NCI-H2227 (cell line): Measurements from ENCODE around the gene PRDM16.

Experiments used
- DNase-seq: peaks from one replicate; lab custom pipeline; 2025; ENCODE audit not compliant: unreplicated experiment; lab: John Stamatoyannopoulos, UW

PRDM16 gene

DNA sequence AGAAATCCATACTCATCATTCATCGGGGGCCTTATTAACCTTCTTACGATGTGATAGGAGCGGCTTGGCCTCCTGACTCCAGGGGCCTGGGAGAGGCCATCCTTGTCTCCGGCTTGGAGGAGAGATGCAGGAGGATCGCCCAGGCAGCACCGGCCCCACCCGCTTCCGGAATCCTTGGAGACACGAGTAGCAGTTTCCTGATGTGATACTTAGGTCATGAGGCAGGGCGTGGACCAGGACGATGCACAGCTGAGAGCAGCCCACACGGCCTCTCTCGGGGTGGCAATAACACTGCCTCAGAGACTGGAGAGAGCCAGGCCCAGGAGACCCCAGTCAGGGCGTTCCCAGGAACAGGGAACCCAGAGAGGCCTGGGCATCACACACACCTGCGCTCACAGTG, 221.9 kb downstream of the PRDM16 start:
- DNase-seq, result no peak

DNA sequence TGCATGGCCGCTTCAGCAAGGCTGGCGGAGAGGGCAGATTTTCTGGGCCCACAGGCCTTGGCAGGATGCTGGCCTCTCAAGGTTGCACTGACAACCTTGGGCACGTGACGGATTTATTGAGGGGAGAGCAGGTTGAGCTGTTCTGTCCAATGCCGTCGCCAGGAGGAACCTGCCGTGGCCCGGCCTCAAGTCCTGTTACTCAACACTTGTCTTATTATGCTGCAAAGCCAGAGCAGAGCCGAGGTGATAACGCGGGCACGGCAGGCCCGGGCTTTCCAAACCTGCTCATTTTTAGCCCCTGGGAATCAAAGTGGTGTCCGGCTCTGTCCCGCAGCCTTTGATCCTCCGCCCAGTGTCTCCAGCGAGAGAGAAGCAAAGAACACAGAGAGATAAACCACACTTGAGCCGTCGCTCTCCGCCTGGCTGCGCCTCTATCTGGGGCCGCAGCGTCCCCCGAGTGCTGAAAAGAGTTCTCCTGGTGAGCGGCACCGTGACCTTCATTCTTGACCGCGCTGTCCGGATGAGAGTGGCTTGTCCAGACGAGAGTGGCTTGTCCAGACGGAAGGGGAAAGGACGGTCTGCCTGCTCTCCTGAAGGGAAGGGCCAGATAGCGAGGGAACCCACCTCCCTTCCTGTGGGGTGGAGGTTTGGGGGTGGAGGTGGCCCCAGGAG, 223.2 kb downstream of the PRDM16 start:
- DNase-seq, result no peak

DNA sequence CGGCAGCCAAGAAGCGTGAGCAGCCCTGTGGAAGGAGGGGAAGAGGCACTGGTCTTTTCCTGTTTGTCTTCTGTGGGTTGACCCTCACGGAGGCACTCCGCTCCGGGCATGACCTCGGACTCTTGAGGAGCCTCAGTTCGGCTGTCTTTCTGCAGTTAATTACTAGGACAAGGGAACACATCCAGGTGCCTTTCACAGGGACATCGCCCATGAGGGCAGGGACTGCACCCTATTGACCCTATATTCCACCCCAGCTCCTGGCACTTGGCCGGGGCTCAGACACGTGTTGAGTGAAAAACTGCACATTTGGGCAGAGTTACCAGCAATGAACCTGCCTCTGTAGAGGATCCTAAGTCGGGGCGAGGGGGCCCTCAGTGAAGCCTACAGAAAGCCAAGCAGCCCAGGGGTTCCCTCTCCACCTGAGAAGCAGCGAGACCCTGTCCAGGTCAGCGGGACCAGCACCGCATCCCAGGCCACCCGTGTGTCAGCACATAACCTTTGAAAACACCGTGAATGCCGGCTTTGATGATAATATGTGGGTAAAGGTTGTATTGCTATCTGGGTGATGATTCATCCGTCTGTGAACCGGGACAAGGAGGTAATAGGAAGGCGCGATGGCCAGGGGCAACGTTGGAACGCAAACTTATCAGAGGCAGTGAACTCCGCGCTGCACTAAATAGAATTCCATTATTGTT, 224.0 kb downstream of the PRDM16 start:
- DNase-seq, result no peak

DNA sequence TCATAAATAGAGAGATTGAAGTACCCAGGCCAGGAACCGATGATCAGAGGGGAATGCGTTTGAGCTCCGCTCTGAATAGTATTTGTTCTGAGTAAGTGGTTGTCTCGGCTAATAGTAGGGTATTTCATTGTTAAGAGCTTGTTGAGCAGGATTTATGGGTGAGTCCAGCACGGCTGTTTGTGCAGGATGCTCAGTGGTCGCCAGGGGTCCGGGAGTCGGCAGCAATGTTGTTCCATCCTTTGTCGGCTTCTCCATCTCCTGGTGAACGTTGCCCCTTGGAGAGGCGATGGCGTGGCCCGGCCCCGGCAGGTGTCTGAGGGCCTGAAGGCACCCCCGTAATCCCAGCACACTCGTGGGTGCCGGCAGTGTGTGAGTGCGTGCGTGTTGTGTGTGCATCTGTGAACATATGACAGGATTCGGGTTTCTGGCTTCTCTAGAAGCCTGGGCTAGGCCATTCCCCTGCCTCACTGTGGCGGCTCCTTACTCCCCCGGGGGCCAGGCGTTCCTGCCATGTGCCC, 224.6 kb downstream of the PRDM16 start:
- DNase-seq, result peak; percentile 81

DNA sequence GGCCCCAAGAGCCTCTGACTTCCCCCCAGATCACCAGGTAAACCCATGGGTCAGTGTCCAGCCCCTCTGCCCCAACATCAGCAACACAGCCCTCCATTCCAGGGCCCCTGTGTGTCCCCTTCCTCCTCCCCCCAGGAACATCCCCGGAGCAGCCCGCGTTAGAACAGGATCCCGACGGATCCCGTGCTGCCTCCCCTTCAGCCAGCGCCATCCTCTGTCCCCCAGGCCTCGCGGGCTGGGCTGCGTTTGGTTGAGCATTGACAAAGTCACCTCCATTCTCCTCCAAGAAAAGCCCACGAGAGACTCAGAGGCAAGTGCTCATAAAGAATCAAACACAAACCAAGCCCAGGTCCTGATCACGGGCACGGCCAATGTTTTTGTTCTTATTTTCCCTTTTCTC, 225.4 kb downstream of the PRDM16 start:
- DNase-seq, result no peak

DNA sequence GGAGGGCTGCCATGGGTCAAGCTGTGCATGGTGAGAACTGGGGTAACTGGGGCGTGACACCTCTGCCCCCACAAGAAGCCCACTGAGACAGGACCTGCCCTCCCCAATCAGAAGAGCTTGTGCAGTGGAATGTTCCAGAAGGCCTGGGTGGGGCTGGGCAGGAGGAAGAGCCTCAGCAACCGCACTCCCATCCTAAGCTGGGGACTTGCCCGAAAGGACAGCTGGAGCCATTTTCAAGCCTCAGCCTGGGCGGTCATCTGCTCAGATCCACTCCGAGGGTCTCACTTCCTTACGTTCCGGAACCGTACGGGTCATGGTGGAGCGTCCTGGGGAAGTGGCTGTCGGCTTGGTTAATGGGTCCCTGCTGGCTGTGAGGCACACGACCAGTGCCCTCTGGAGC, 226.8 kb downstream of the PRDM16 start:
- no peak for DNase-seq

DNA sequence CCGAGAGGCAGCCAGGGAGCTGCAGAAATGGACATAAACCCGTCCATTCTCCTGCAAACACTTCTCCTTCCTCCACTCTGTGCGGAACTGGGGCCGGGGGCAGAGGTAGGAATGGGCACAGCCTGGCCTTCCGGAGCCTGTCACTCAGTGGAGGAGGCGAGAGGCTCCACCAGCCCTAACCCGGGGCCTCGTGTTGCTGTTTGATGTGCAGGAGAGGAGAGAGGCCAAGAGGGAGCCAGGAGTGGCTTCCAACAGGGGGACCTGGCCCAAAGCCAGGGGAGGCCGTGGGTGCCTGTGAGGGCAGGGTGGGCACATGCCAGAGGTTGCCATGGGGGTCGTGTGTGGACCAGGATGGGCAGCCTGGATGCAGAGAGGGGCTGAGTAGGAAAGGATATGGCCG, 227.3 kb downstream of the PRDM16 start:
- DNase-seq, result no peak

DNA sequence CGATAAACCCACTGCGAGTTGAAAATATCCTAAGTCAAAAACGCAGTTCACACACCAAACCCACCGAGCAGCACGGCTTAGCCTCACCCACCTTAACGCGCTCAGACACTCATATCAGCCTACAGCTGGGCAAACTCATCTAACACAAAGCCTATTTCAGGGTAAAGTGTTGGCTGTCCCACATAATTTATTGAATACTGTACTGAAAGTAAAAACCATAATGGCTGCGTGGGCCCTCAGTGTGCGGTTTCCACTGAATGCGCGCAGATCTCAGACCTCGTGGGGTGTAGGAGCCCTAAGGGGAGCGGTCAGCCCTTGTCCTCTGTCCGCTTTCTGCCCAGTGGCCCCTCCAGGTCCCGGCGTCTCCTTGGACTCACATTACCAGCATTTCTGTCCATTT, 227.8 kb downstream of the PRDM16 start:
- DNase-seq, result no peak

DNA sequence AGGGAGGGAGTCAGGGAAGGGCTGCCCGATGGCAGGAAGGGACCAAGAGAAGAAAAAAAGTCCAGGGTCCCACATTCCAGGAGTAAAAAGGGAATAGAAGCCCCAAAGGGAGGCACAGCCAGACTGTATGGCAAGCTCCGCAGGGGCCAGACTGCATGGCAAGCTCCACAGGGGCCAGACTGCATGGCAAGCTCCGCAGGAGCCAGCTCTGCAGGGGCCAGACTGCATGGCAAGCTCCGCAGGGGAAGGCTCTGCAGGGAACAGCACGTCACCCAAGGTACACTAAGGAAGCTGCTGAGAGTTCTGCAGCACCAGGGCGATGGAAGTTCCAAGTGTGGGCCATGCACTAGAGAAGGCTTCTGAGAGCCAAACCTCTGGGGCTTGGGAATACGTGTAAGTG, 228.8 kb downstream of the PRDM16 start:
- DNase-seq, result no peak

DNA sequence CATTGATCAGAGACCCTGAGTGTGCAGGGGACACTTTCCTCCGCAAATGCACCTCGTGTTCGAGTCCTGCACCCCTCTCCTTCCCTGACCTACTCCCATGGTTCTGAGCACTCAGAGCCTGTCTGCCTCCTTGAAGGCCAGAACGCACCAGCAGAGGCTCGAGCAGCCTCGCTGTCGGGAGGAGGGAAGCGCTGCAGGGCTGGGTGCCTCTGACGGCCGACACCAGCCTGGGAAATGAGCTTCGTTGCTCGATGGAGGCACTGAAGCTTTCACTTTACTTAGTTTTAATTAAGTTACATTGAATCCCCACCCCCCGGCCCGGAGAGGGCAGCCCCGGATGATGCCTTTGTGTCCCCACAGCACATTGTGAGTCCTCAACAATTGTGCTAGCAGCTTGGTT, 229.2 kb downstream of the PRDM16 start:
- no peak for DNase-seq

DNA sequence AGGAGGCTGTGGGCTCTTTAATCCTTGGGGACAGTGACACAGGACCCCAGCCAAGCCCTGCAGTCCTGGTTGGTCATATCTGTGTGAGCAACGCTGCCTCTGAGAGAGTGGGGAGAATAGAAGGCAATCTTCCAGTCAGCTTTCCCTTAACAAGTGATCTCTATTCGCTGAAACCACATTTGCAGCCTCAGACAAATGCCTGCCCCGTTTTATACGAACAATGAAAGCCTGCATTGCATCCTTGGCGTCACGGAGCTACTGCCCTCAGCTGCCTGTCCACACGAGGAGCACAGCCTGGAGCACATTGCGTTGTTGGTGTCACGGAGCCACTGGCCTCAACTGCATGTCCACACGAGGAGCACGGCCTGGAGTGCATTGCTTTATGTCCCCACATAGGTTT, 235.2 kb downstream of the PRDM16 start:
- no peak for DNase-seq

DNA sequence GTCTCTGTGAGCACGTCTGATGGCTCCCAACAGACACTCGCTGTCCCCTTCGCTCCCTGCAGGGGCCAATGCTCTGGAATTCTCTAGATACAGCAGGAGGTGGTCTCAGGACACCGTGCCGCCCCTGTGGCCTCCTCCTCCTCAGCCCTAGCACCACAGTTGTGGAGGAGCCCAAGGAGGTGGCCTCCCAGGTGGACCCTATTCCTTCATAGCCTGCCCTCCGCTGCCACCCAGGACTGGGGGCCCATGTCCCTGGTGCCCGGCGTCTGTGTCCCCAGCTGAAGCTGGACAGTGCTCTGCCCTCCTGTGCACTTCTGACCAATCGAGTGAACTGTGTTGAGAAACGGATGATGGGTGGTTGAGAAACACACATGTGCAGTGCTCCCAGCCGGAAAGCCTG, 235.7 kb downstream of the PRDM16 start:
- no peak for DNase-seq

DNA sequence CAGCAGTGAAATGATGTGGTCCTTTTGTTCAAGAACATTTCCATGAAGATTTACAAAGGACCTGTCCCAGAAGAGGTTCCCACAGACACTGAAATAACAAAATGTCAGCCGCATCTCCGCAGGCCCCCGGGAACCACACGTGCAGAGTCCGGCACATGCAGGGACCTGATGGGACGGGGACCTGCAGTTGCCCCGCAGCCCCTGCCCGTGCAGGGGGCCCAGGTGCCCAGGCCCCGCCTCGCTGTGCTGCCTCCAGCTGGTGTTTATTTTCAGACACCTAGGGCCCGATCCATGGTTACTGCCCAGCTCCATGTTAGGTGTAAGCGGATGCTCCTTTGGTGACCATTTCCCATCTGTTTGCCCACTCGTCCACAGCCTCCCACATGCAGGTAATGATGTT, 236.2 kb downstream of the PRDM16 start:
- no peak for DNase-seq

DNA sequence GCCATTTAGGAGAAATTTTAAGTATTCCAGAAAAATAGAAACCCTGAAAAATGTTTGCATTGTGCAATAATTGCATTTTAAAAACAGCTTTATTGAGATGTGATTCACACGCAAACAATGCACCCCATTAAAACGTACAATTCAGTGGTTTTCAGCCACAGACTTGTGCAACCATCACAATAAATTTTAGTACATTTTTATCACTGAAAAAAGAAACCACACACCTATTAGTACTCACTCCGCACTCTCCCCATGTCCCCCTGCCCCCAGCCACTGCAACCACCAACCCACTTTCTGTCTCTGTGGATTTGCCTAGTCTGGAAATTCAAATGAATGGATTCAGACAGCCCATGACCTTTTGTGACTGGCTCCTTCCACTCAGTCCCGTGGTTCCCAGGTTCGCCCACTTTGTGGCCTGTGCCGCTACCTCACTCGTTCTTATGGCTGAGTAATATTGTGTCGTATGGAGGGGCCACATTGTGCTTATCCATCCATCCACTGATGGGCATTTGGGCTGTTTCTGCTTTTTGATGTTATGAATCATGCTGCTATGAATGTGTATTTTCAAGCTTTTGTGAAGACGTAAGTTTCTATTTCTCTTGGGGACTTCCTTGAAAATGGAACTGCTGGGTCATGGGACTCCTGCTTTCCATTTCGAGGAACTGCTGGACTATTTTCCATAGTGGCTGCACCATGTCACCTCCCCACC, 237.7 kb downstream of the PRDM16 start:
- no peak for DNase-seq

DNA sequence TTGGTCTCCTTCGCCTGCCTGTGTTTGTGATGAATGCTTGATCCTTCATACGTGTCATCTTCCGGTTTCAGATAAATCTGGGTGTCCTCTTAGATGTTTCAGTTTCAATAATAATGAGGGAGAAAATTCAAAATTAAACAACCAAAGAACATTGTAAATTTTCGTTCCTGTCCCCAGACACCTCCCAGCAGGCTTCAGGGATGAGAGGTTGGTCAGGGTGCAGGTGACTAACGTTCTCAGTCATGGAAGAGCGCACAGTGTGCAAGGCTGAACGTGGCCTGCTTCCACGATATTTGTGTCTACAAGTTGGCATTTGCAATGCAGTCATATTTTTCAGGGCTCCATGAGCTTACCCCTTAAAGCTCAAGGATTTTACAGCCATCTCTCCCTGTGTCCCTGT, 238.4 kb downstream of the PRDM16 start:
- DNase-seq, result no peak

DNA sequence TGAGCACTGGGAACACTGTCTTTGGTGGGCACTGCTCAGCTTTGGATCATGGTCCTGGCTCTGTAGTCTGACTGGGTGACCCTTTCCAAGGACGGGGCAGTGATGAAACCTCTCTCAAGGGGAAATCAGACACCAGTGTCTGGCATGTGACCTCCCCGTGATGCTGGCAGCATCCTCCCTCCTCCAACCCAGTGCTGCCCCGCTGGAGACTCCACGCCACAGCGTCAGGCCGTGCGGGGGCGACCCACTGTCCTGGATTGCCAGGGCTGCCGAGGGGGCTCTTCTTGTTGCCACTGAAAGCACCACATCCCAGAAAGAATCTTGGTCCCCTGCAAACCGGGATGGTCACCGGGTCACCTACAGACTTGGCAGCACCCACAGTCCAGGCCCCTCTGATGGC, 239.1 kb downstream of the PRDM16 start:
- no peak for DNase-seq

DNA sequence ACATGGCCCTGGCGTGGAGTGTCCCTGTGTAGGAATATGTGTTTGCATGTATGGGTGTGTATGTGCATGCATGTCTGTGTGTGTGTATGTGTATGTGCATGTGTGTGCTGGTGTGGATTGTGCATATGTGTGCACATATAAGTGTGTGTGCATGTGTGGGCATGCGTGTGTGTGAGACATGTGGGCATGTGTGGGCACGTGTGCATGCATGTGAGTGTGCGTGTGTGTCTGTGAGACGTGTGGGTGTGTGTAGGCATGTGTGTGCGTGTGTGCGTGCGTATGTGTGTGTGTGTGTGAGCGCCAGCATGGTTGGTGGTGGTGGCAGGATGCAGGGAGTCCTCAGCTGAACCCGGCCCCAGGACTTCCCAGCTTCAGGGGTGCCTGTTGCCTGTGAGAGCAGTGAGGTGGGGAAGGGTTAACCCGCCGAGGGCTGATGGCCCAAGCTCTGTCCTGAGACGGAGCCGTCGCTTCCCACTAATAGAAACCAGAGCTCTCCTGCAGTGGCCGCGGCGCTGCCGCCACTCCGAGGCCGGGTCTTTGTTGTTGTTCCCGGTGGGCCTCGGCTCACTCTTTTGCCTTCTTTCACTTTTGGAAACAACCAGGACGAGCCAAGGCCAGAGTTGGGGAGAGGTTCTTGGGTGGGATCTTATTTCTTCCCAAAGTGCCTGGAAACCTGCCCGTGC, 241.9 kb downstream of the PRDM16 start:
- no peak for DNase-seq

DNA sequence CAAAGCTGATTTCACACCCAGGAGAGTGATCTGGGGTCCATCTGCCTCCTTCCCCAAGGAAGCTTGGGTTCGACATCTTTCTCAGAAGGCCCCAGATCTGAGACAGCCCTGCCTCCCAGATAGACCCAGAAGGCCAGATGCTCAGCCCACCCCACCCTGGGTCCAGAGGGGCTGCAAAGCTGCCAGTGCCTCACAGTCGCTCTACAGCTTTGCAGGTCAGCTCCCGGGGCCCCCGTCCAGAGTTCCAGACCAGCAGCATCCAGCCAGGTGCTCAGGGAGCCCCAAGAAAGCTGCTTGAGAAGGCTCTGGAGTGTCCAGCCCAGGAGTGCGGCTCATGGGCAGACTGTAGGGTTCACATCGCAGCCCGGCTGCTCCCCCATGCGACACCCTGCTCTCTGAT, 242.7 kb downstream of the PRDM16 start:
- no peak for DNase-seq

DNA sequence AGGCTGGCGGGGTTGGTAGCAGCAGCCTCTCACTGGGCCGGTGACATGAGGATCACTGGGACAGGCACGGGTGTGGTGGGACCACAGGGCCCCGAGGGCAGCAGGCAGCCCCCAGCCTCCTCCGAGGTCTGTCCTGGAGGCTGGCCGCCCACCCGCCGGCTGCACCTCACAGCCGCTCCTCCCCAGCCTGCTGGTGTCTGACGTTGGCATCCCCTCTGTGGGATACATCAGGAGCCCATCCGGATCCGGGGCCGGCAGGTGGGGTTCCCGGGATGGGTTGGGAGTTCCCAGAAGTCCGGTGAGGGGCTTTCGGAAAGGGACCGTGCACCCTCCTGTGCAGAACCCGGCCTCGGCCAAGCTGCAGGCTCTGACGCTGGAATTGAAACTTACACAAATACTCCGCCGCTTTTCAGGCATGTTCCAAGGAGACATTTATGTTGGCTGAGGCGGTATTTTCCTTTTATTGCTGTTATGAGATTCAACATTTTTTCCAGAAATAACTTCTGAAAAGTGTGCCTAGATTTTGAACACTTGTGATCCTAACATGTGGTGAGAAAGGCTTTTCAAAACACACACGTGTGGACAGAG, 243.4 kb downstream of the PRDM16 start:
- no peak for DNase-seq

DNA sequence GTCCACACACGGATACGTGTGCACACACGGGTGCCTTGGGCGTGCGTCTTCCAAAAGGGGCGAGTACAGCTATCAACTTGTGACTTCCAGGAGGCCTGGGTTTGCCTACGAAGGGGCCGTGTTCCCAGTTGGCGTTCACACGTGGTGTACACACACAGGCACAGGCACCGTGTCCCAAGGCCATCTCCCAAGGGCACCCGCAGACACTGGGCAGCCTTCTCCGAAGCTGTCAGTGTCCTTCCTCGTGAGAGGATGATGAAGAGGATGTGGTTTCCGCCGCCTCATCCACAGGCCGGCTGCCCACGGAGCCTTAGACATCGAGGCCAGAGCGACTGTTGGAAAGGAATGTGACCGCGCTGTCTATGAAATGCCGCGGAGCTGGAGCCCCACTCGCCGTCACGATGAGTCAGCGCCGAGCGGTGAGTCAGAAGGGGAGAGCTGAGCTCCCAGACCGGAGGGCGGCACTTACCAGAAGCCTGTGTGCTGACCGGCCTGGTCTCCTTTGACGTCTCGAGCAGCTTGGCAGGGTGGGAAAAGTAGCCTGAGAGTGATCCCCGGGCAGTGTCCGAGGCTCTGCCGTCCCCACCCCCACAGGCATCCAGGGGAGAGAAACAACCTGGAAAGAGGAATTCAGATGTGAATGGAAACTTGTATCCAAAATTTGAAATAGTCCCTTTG, 244.0 kb downstream of the PRDM16 start:
- no peak for DNase-seq

DNA sequence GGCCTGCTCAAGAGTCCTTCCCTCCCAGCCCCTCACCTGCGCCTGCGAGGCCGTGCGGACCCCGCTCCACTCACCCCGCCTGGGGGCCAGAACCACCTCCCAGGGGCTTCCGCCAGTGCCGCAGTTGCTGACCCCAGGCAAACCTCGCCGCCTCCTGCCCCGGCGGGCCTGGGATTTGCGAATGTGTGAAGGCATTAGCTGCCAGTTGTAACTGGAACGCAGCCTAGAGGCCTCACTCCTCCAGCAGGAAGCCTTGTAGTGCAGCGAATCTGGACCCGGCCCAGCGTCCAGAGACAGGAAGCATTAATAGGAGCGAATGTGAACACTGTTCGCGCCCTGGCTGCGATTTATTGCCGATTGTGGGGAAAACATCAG, 244.6 kb downstream of the PRDM16 start:
- DNase-seq, result no peak
